ENCODE measurements around the gene HPCA. TPM values are rescaled to one million over a fixed set of nuclear protein-coding genes. Genes with fewer than 3 reads are reported as not detected.

The HPCA gene
- total RNA-seq, 4 donors from 2014 or later, result 0.19 TPM; not detected in 3

- 90 to 91% methylated on average over 24 of the region's 24 CpGs for WGBS, 2 donors
- intact Hi-C loops (cut with DNase I; ENCODE audit: low total_unique reads), result no loop called here
- TF ChIP-seq POLR2A (IDR thresholded peaks at IDR 0.05), result no peak
- no peak for TF ChIP-seq CTCF (IDR thresholded peaks at IDR 0.05)
- DNase-seq (ENCODE audit: low spot score in 2 of 2), result no peak
- H3K4me3 ChIP-seq (ENCODE audit: low read depth, poor library complexity, severe bottlenecking), result no peak overlapping the region
Measured at GRCh38 chr1:32888677-32889420, 2.6 kb downstream of the HPCA start.

GRCh38 chr1:32889731-32890278 lies 3.5 kb downstream of the HPCA start:
- no peak for TF ChIP-seq POLR2A (IDR thresholded peaks at IDR 0.05)
- no peak for TF ChIP-seq CTCF (IDR thresholded peaks at IDR 0.05)
- DNase-seq (ENCODE audit: low spot score in 2 of 2), result no peak
- no peak overlapping the region for H3K4me3 ChIP-seq (ENCODE audit: low read depth, poor library complexity, severe bottlenecking)
- 92 to 97% methylated on average over 3 of the region's 3 CpGs for WGBS, 2 donors
- intact Hi-C loops (cut with DNase I; ENCODE audit: low total_unique reads), result no loop called here

- DNase-seq (ENCODE audit: low spot score in 2 of 2), result no peak
- intact Hi-C loops (cut with DNase I; ENCODE audit: low total_unique reads), result no loop called here
- H3K4me3 ChIP-seq (ENCODE audit: low read depth, poor library complexity, severe bottlenecking), result no peak overlapping the region
- 77 to 87% methylated on average over 7 of the region's 7 CpGs for WGBS, 2 donors
- no peak for TF ChIP-seq CTCF (IDR thresholded peaks at IDR 0.05)
- no peak for TF ChIP-seq POLR2A (IDR thresholded peaks at IDR 0.05)
Measured at GRCh38 chr1:32890516-32891240, 4.4 kb downstream of the HPCA start.

GRCh38 chr1:32891241-32891570 lies 4.9 kb downstream of the HPCA start:
- TF ChIP-seq POLR2A (IDR thresholded peaks at IDR 0.05), result no peak
- no peak for TF ChIP-seq CTCF (IDR thresholded peaks at IDR 0.05)
- intact Hi-C loops (cut with DNase I; ENCODE audit: low total_unique reads), result no loop called here
- 100% methylated on average over 1 of the region's 1 CpG for WGBS, 2 donors
- no peak overlapping the region for H3K4me3 ChIP-seq (ENCODE audit: low read depth, poor library complexity, severe bottlenecking)
- DNase-seq (ENCODE audit: low spot score in 2 of 2), result no peak

- 94 to 96% methylated on average over 3 of the region's 3 CpGs for WGBS, 2 donors
- no peak for TF ChIP-seq POLR2A (IDR thresholded peaks at IDR 0.05)
- no peak for TF ChIP-seq CTCF (IDR thresholded peaks at IDR 0.05)
- no peak for DNase-seq (ENCODE audit: low spot score in 2 of 2)
- H3K4me3 ChIP-seq (ENCODE audit: low read depth, poor library complexity, severe bottlenecking), result no peak overlapping the region
- intact Hi-C loops (cut with DNase I; ENCODE audit: low total_unique reads), result no loop called here
Measured at GRCh38 chr1:32891630-32892029, 5.3 kb downstream of the HPCA start.
